ENCODE measurements around the gene CTNND2. TPM values are rescaled to one million over a fixed set of nuclear protein-coding genes. Genes with fewer than 3 reads are reported as not detected.

The CTNND2 gene
- total RNA-seq, 3 donors from 2014 or later (not counting 1 experiment from before 2014, with no cell fraction given) = not detected

GRCh38 chr5:11584017-11584416 is 320.2 kb downstream of the CTNND2 start:
- Histone ChIP-seq H3K9me3 (ENCODE audit: control insufficient read depth, insufficient read depth, low read length) (no peaks in the 10 kb centered on the region), H3K27ac (ENCODE audit: low read length) (no peak overlapping the region), H3K4me3 (ENCODE audit: low read length) (no peak overlapping the region), H3K4me1 (ENCODE audit: control insufficient read depth, insufficient read depth, low read length) (no peaks in the 10 kb centered on the region), H3K27me3 (ENCODE audit: control insufficient read depth, insufficient read depth, low read length) (no peaks in the 10 kb centered on the region), H3K36me3 (ENCODE audit: control insufficient read depth, insufficient read depth, low read length) (no peaks in the 10 kb centered on the region)
- no peak for DNase-seq
- Mint-ChIP-seq H3K9me3 (no peaks in the 10 kb centered on the region), H3K27ac (no peak overlapping the region), H3K27me3 (ENCODE audit: low read depth in 2 of 2) (peaks cover 6 to 16% of the 10 kb centered on the region in 2 donors), H3K4me3 (no peak overlapping the region), H3K4me1 (no peaks in the 10 kb centered on the region), H3K36me3 (no peaks in the 10 kb centered on the region)
- ATAC-seq = no peak
- TF ChIP-seq CTCF (IDR thresholded peaks at IDR 0.05) = no peak
- intact Hi-C loops (cut with micrococcal nuclease) = no loop called here
- 93% methylated on average over 4 of the region's 6 CpGs for WGBS (ENCODE audit: insufficient coverage)

GRCh38 chr5:11579351-11579750 is 324.9 kb downstream of the CTNND2 start:
- Mint-ChIP-seq H3K4me1 (no peaks in the 10 kb centered on the region), H3K27ac (no peak overlapping the region), H3K36me3 (no peaks in the 10 kb centered on the region), H3K9me3 (no peaks in the 10 kb centered on the region), H3K27me3 (ENCODE audit: low read depth in 2 of 2) (peaks cover 4 to 16% of the 10 kb centered on the region in 2 donors), H3K4me3 (no peak overlapping the region)
- no peak for TF ChIP-seq CTCF (IDR thresholded peaks at IDR 0.05)
- DNase-seq (no peak), ATAC-seq (no peak)
- WGBS (ENCODE audit: insufficient coverage) = 83% methylated on average over 4 of the region's 4 CpGs
- H3K4me1 ChIP-seq (ENCODE audit: control insufficient read depth, insufficient read depth, low read length) = no peaks in the 10 kb centered on the region
- H3K27ac ChIP-seq (ENCODE audit: low read length) = no peak overlapping the region
- intact Hi-C loops (cut with micrococcal nuclease) = no loop called here
- H3K9me3 ChIP-seq (ENCODE audit: control insufficient read depth, insufficient read depth, low read length) = no peaks in the 10 kb centered on the region
- no peak overlapping the region for H3K4me3 ChIP-seq (ENCODE audit: low read length)
- no peaks in the 10 kb centered on the region for H3K27me3 ChIP-seq (ENCODE audit: control insufficient read depth, insufficient read depth, low read length)
- H3K36me3 ChIP-seq (ENCODE audit: control insufficient read depth, insufficient read depth, low read length) = no peaks in the 10 kb centered on the region

GRCh38 chr5:11574787-11575186 is 329.5 kb downstream of the CTNND2 start:
- Mint-ChIP-seq H3K4me1 (peaks cover 13 to 15% of the 10 kb centered on the region in 2 donors), H3K27ac (no peak overlapping the region), H3K27me3 (ENCODE audit: low read depth in 2 of 2) (no peaks in the 10 kb centered on the region), H3K36me3 (no peaks in the 10 kb centered on the region), H3K4me3 (no peak overlapping the region), H3K9me3 (no peaks in the 10 kb centered on the region)
- ATAC-seq (no peak), DNase-seq (no peak)
- Histone ChIP-seq H3K27ac (ENCODE audit: low read length) (no peak overlapping the region), H3K27me3 (ENCODE audit: control insufficient read depth, insufficient read depth, low read length) (no peaks in the 10 kb centered on the region), H3K4me1 (ENCODE audit: control insufficient read depth, insufficient read depth, low read length) (no peaks in the 10 kb centered on the region), H3K9me3 (ENCODE audit: control insufficient read depth, insufficient read depth, low read length) (no peaks in the 10 kb centered on the region), H3K4me3 (ENCODE audit: low read length) (no peak overlapping the region), H3K36me3 (ENCODE audit: control insufficient read depth, insufficient read depth, low read length) (no peaks in the 10 kb centered on the region)
- TF ChIP-seq CTCF (IDR thresholded peaks at IDR 0.05) = no peak
- WGBS (ENCODE audit: insufficient coverage) = 90% methylated on average over 2 of the region's 2 CpGs
- intact Hi-C loops (cut with micrococcal nuclease) = no loop called here
